Measurements from ENCODE around the gene CFAP20.

The CFAP20 gene

GRCh38 chr16:58124601-58124915, 4.6 kb downstream of the CFAP20 start:
- no peak for DNase-seq (ENCODE audit: low read depth)

DNA sequence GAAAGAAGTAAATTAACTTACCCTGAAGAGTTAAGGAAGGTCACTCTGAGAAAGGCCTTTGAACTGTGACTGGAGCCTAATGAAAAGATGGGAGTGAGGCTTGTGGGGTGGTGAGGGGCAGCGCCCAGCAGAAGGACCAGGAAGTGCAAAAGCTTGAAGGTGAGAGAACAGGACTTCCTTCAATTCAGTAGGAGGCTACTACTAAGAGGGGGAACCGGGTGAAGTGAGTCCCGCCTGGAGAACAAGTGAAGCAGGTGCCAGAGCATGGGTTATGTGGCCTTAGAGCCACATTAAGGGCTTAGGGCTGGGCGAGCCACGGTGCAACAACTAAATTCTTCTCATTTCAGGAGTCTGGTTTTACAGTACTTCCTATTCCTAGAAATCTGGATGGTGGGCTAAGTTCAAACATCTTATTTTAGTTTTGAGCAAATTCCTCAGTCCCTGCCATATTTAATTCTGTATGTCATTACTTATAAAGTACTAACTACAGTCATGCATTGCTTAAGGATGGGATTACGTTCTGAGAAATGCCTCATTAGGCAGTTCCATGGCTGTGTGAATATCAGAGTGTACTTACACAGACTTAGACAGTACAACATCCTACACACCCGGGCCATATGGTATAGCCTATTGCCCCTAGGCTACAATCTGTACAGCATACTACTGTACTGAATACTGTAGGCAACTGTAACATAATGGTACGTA, 5.1 kb downstream of the CFAP20 start:
- no peak for DNase-seq (ENCODE audit: low read depth)

GRCh38 chr16:58121132-58121531, 8.0 kb downstream of the CFAP20 start:
- no peak for DNase-seq (ENCODE audit: low read depth)

DNA sequence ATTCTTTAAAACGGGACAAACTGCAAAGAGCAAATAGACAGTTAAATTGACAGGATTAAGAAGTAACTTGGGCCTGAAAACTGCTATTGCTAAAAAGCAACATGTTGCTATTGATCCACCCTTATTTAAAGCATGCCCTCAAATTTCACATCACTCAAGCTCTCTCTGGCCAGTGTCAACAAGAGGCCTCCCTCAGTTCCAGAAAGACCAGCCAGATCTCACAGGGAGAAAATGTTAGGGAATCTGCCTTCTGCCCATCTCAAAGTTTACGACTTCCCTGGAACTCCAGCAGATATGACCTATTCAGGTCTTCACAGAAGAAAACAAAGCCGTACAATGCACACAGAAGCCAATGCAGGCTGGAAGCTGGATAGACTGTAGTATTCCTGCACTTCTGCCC, 8.9 kb downstream of the CFAP20 start:
- no peak for DNase-seq (ENCODE audit: low read depth)

DNA sequence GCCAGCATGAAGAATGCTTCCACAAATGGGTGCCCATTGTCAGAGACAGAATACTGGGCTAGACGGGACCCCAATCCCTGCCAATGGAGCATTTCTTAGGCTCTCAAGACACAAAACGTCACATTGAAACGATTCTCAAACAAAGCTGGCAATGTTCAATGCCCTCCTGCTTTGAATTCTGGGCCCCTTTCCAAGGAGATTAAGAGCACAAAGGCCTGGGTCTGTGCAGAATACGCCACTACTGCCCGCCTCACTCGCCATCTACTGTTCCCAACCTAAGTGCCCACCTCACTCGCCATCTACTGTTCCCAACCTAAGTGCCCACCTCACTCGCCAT, 9.7 kb downstream of the CFAP20 start:
- no peak for DNase-seq (ENCODE audit: low read depth)

DNA sequence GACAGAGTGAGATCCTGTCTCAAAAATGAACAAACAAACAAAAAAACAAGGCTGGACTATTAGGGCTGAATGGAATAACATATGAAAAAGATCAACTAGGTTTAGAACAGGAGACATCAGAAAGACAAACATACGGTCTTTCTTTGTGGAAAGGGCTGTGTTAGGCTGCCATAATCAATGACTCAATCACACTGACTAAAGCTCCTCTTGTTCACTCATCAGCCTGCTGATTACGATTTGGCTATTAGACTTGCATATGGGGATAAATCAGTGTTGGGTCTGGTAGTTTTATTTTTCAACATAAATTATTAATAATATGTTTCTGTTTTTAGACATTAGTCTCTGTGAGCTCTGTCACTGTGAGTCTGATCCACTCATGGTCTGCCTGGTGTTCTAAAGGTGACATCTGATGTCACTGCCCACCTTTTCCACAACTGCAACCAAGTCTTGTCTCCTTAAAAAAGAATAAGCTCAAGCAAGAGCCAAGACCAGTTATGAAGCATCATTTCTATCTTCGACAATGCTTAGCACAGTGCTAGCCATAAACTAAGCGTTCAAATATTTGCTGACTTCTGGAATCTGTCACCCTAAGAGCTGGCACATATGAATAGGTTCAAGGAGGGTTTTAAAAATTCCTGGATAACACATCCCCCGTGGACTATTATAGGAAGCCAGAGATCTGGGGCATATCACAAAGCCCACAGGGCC, 10.2 kb downstream of the CFAP20 start:
- DNase-seq (ENCODE audit: low read depth), result no peak

DNA sequence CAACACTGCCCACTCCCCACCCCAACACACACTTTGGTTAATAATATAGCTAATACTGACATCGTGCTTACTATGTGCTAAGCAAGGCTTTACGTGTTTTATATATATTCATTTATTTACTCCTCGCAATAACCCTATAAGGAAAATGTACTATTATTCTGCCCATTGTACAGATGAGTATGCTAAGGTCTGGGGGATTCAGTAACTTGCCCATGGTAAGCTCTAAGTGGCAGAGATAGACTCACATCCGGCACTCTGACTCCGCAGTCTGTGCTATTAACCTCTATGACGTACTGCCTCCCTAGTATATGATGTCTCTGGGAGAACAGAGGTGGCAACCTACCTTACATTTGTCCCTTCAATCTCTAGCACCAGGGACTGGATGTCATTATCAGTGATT, 12.7 kb downstream of the CFAP20 start:
- no peak for DNase-seq (ENCODE audit: low read depth)

GRCh38 chr16:58116081-58116480, 13.1 kb downstream of the CFAP20 start:
- no peak for DNase-seq (ENCODE audit: low read depth)

DNA sequence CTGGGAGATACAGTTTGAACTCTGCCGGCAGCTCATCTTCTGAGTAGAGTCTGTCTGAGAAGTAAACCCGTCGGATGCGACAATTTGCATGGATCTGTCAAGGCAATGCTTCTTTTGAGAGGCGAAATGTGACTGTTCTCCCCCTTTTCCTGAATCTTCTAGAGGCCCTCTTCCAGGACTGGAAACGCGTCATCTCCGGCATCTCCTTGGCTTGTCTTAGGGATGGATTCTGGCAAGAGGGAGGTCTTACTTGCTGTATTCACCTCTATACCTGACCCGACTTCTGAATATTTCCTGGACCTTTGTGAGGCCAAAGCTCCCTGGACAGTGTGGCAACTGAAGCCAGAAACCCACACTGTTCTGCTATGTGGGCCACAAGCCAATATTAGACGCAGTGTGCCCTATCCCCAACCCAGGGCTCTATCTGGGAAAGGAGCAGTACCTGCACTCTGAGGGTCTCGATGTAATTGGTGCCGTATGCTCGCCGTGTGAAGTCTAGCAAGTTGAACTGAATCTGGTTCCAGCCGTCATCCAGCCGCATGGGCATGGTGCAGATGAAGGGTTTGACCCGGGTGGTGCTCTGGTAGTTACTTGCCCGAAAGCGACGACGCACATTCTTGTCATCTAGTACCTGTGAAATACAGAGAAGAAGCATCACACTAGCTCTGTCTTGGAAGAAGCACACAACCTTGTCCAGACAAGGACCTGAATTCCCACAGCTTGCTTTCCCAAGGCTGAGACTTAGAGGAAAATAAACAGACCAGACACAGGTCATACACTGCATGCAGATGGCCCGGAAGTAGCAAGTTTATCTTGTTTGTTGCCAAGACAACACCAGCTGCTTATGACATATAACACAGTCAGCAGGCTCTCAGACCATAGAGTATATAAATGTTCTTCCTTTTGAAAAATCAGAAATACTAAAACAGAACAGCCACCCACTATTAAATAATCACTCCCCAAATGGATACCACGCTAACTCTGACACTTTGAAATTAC, 14.1 kb downstream of the CFAP20 start:
- DNase-seq (ENCODE audit: low read depth), result no peak

GRCh38 chr16:58111302-58111627, 17.9 kb downstream of the CFAP20 start:
- no peak for DNase-seq (ENCODE audit: low read depth)

DNA sequence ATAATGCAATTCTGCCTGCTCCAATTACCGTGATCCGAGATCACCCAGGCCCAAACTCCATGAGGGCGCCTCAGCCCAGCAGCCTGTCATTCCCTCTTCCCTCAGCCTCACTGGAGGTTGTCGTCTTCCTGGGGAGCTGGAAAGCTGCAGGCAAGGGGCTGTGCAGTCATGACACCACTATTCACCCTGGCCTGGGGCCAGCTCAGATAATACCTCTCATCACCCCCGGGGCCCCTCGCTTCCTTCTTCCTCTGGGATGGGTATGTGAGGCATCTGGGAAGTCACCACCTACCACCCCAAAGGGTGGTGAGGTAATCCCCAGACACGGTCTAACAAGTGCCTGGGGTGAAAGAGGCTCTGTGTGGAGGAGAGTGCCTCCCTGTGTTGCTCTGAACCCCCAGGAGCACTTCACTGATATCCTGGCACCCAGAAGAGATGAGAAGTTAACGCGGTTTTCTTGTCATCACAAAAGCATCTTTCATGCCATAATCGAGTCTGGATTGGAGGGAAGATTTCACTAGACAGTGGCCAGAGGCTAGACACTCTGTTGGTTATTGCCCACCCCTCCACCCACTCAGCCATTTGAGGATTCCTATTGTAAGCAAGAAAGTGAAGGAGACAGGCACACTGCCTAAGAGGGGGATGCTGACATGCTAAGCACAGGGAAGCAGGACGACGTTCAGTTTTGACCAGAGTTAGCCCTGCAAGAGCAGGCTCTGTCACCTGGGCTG, 18.4 kb downstream of the CFAP20 start:
- no peak for DNase-seq (ENCODE audit: low read depth)

DNA sequence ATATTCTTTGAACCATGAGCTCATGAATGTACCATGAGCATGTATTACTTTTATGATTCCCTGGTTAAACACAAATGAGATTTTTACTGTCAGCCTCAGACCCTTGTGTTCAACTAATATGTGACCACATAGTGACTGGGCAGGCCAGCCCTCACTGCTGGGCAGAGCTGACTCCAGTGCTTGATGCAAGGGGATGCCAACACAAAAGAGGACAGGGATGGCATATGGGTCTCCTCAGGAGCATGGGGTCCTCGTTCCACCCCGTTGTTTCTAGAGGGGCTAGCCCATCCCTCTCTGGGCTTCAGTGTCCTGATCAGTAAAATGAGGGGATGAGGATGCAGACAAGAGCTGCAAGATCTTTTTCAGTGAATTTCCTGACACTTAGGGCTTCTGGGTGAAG, 19.3 kb downstream of the CFAP20 start:
- DNase-seq (ENCODE audit: low read depth), result no peak

DNA sequence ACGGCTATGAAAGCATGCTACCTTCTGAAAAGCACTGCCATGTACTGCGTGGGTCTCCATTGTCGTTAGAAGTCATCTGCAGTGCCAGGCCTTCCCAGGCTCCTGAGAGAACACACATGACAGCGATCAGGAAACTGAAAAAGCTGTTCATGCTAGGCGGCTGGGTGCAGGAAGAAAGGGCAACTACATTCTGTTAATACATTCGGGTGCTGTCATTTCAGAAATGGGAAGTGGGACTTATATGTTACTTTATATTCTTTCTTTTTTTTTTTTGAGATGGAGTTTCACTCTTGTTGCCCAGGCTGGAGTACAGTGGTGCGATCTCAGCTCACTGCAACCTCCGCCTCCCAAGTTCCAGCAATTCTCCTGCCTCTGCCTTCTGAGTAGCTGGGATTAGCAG, 19.9 kb downstream of the CFAP20 start:
- DNase-seq (ENCODE audit: low read depth), result no peak

DNA sequence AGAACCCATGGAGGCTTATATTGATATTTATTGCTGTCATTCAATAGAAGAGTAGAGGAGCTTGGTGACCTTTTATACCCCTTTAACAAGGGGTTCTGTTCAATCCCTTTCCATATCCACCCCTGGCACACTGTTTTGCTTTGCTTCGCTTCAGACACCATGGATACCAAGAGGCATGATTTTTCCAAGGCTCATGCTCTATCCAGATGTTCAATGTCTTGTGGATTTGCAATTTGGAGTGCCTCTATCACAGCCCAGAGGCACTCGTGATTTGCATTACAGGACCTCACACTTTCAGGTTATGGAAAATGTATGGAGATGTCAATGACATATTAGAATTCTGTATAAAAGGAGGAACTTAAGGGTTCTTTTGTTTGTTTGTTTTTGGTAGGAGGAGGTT, 21.5 kb downstream of the CFAP20 start:
- no peak for DNase-seq (ENCODE audit: low read depth)

GRCh38 chr16:58107228-58107627, 22.0 kb downstream of the CFAP20 start:
- DNase-seq (ENCODE audit: low read depth), result no peak

- no peak for DNase-seq (ENCODE audit: low read depth)
These were observed 23.6 kb downstream of the CFAP20 start for GRCh38 chr16:58105631-58106030.

- DNase-seq (ENCODE audit: low read depth), result no peak
These were observed 26.4 kb downstream of the CFAP20 start for GRCh38 chr16:58102665-58103392.

DNA sequence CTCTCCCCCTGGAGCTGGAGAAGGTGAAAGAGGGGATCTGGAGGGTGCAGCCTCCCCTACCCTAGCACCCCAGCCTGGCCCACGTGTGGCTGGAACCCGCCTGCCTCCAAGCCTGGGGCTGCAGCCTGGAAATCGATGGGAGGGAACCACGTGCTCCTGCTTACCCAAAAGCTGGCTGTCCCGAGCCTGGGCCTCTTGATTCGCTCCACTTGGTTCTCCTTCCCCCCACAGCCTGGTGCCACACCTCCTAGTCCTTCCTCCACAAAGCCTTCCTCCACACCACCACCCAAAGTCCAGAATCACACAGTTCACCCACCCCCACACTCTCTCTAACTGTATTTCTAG, 29.3 kb downstream of the CFAP20 start:
- DNase-seq (ENCODE audit: low read depth), result no peak

GRCh38 chr16:58099097-58099955, 29.9 kb downstream of the CFAP20 start:
- DNase-seq (ENCODE audit: low read depth), result no peak

- DNase-seq (ENCODE audit: low read depth), result no peak
These were observed 30.7 kb downstream of the CFAP20 start for GRCh38 chr16:58098207-58099096.
